A549 (cell line): ENCODE data around the gene FAM72B.
"Not testable (repeated sequence)": the region's sequence is repeated elsewhere in the genome, so short reads cannot be mapped to it uniquely, and the experiment has no call there.

Experiments used
- CTCF ChIP-seq: fragments of >200 bp; sonication (Bioruptor Twin); formaldehyde crosslinking; IDR thresholded peaks from 3 replicates; pipeline ENCODE4 v1.5.1; 2016
- EP300 ChIP-seq, 2 experiments: fragments of >200 bp; sonication (Bioruptor Twin); formaldehyde crosslinking; IDR thresholded peaks; 2 replicates in 1 of 2; 3 replicates in 1 of 2; pipeline ENCODE4 v1.6.1; 2016 to 2017
- ESRRA ChIP-seq: fragments of 150-350 bp; IDR thresholded peaks from 2 replicates; pipeline ENCODE4 v1.6.1; 2014; ENCODE audit warnings: mild to moderate bottlenecking, low read length, borderline replicate concordance
- HDAC2 ChIP-seq: fragments of 200-600 bp; sonication (generic); IDR thresholded peaks from 2 replicates; pipeline ENCODE4 v1.6.1; 2016
- JUNB ChIP-seq: fragments of >200 bp; sonication (Bioruptor Twin); formaldehyde crosslinking; IDR thresholded peaks from 2 replicates; pipeline ENCODE4 v1.6.1; 2016
- POLR2A ChIP-seq: IDR thresholded peaks from 2 replicates; pipeline ENCODE4 v1.6.1; 2012; ENCODE audit warnings: mild to moderate bottlenecking, low read length
- RNF2 ChIP-seq: fragments of 200-600 bp; sonication (generic); IDR thresholded peaks from 2 replicates; pipeline ENCODE4 v1.6.1; 2016; ENCODE audit warnings: low read depth, mild to moderate bottlenecking, antibody characterized with exemption, moderate library complexity, borderline replicate concordance
- SREBF2 ChIP-seq: fragments of 450-650 bp; IDR thresholded peaks from 2 replicates; pipeline ENCODE4 v1.6.1; 2014; ENCODE audit warnings: mild to moderate bottlenecking, moderate library complexity
- USF2 ChIP-seq: fragments of 450-650 bp; IDR thresholded peaks from 2 replicates; pipeline ENCODE4 v1.6.1; 2014; ENCODE audit warnings: antibody characterized with exemption
- TF ChIP-seq, protein P1 (sequence below): fragments of 200-600 bp; sonication (generic); IDR thresholded peaks from 2 replicates; pipeline ENCODE4 v1.6.1; 2016; ENCODE audit warnings: antibody characterized with exemption, mild to moderate bottlenecking, moderate library complexity
- TF ChIP-seq, protein P2 (sequence below): fragments of 250-450 bp; sonication (Bioruptor Pico); IDR thresholded peaks from 2 replicates; pipeline ENCODE4 v1.5.0; 2021; ENCODE audit warnings: mild to moderate bottlenecking, moderate library complexity, borderline replicate concordance

- TF ChIP-seq SREBF2; CTCF; RNF2; JUNB; ESRRA; HDAC2; POLR2A; EP300 (IDR thresholded peaks at IDR 0.05); USF2: not testable (repeated sequence)
- TF ChIP-seq, protein P1, sequence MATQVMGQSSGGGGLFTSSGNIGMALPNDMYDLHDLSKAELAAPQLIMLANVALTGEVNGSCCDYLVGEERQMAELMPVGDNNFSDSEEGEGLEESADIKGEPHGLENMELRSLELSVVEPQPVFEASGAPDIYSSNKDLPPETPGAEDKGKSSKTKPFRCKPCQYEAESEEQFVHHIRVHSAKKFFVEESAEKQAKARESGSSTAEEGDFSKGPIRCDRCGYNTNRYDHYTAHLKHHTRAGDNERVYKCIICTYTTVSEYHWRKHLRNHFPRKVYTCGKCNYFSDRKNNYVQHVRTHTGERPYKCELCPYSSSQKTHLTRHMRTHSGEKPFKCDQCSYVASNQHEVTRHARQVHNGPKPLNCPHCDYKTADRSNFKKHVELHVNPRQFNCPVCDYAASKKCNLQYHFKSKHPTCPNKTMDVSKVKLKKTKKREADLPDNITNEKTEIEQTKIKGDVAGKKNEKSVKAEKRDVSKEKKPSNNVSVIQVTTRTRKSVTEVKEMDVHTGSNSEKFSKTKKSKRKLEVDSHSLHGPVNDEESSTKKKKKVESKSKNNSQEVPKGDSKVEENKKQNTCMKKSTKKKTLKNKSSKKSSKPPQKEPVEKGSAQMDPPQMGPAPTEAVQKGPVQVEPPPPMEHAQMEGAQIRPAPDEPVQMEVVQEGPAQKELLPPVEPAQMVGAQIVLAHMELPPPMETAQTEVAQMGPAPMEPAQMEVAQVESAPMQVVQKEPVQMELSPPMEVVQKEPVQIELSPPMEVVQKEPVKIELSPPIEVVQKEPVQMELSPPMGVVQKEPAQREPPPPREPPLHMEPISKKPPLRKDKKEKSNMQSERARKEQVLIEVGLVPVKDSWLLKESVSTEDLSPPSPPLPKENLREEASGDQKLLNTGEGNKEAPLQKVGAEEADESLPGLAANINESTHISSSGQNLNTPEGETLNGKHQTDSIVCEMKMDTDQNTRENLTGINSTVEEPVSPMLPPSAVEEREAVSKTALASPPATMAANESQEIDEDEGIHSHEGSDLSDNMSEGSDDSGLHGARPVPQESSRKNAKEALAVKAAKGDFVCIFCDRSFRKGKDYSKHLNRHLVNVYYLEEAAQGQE: not testable (repeated sequence)
- TF ChIP-seq, protein P2, sequence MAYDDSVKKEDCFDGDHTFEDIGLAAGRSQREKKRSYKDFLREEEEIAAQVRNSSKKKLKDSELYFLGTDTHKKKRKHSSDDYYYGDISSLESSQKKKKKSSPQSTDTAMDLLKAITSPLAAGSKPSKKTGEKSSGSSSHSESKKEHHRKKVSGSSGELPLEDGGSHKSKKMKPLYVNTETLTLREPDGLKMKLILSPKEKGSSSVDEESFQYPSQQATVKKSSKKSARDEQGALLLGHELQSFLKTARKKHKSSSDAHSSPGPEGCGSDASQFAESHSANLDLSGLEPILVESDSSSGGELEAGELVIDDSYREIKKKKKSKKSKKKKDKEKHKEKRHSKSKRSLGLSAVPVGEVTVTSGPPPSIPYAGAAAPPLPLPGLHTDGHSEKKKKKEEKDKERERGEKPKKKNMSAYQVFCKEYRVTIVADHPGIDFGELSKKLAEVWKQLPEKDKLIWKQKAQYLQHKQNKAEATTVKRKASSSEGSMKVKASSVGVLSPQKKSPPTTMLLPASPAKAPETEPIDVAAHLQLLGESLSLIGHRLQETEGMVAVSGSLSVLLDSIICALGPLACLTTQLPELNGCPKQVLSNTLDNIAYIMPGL (CRISPR knock-in tag): not testable (repeated sequence)
Measured at GRCh38 chr1:121152788-121153187, 31.4 kb downstream of the FAM72B start.
